ENCODE data around the gene WDR45.
"Not testable (repeated sequence)": the region's sequence is repeated elsewhere in the genome, so short reads cannot be mapped to it uniquely, and the experiment has no call there.

The WDR45 gene

DNA sequence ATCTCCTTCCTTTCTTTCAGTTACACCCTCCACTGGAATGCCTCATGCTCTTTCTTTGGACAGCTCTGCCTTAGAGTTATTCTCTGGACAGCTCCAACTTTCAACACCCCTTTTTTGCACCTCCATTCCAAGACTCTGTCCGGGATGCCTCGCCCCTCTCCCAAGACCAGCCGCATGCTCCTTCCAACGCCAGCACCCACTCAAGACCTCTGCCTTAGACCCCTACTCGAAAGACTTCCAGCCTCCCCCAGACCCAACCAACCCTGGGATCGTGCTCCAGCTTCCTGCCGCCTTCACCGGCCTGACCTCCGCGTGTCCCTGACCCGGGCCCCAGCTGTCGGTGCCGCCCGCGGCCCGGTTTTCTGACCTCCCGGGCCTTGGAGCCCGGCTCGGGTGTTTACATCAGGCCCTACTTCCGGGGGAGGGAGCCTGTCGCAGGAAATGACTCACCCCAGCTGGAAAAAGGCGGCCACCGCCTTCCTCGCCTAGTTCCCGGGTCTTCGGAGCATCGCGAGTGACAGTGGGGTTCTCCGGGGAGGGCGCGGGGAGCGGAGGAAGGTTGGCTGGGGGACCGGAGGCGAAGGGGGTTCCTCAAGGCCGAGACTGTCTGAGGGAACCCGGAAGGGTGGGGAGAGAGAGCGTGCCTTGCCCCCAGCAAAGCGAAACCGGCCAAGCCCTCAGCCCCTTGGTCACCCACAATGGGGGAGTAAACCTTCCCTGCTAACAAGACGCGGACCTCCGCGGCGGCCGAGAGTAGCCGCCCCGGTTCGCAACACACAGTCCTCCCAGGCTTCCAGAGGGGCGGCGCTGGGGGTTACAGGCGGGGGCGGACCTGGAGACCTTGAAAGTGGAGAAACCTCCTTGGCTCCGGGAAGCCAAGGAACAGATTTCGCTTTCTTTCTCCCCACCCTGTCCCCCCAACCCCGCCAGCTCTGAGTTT lies at the start of gene WDR45:
TSS of gene WDR45 (minus strand) at position 399 of the 940 bp plus-strand sequence. CDS start 1,792 bp downstream, outside the sequence.
- DNase-seq: peak; percentile 70

DNA sequence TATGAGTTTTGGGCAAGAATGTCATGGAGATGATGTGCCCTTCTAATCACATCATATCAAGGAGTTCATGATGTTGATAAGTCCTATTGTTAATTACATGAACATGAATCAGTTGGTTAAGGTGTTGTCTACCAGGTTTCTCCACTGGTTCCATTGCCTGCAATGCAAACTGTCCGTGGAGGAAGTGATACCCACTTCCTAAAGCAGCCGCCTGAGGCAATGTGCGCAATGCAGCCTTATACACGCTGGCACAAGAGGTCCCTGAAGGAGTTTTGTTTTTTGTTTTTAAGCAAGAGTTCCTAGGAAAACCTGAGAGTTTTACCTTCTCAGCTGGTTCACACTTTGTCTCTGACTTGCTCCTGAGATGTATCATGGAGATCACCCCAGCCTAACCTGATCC lies 49.7 kb upstream of the WDR45 start:
- DNase-seq: no peak

DNA sequence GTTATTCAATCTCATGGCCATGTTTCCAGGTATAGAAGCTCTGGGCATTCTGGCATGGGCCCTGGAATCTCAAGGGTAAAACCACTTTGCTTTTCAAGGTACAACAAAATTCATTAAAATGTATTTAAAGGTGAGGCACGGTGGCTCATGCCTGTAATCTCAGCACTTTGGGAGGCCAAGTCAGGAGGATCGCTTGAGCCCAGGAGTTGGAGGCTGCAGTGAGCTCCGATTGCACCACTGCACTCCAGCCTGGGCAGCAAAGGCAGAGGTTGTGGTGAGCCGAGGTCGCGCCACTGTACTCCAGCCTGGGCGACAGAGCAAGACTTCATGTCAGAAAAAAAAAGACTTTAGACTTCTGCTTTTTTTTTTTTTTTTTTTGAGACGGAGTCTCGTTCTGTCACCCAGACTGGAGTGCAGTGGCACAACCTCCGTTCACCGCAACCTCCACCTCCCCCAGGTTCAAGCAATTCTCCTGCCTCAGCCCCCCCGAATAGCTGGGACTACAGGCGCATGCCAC lies 48.1 kb upstream of the WDR45 start:
- DNase-seq: not testable (repeated sequence)

DNA sequence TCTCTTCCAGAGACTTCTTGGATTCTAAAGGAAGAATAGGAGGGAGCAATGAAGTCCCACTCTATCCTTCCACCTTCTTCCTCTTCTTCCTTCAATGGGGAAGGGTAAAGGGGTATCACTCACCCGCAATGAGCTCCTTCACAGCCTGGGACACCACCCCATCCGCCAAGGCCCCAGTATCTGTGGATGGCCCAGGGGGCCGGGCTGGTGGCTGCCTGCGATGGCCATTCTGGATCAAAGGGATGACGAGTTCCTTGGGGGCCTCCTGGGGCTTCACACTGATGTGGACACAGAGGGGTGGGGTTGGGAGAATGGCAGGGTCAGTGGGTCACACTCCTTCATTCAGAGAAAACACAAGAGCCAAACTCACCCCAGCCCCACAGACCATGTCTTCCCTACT lies 42.8 kb upstream of the WDR45 start:
- DNase-seq: no peak

DNA sequence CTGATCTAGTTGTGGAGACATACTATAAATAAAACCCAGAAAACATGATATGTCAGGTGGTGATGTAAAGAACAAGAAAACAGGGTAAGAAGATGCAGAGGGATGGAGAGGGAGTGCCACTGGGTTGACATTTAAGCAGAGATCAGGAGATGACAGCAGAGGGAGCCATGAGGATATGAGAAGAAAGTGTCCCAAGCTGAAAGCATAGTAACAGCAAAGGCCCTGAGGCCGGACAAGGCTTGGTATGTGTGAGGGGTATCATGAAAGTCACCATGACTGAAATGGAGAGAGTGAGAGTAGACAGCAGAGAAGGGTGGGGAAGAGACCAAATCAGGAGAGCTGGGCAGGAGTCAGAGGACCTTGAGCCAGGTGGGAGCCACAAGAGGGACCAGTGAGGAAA lies 40.4 kb upstream of the WDR45 start:
- DNase-seq: no peak

DNA sequence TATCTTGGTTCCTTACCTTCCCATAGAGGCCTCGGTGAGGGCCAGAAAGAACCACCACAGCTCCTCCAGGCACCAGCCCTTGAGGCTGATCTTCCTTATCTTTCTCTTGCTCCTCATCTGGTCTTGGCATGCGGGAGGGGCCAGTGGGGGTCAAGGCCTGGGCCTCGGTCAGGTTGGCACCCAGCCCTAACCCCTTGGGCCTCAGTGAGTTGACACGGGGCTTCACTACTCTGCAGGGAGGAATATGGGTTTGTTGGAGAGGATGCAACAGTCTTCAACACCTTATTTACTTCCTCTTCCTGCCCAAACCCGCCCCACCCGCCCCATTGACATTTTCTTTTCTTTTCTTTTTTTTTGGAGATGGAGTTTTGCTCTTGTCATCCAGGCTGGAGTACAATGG lies 37.9 kb upstream of the WDR45 start:
- no peak for DNase-seq

DNA sequence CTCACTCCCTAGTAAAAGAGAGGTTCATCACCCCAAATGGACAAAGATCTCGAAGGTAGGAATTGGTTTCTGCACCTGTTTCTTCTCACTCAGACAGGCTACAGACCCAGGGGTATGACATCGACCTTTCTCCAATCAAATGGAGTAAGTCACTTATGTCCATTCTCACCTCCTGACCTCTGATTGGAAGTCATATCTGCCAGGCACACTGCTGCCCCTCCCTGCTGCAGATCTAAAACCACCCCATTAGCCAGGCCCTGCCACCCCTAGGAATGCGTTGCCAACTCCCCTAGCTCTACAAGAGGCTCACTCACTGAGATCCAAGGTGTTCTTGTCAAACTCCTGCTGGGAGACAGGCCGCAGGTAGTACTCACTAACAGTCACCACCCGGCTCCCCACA lies 37.0 kb upstream of the WDR45 start:
- DNase-seq: no peak

DNA sequence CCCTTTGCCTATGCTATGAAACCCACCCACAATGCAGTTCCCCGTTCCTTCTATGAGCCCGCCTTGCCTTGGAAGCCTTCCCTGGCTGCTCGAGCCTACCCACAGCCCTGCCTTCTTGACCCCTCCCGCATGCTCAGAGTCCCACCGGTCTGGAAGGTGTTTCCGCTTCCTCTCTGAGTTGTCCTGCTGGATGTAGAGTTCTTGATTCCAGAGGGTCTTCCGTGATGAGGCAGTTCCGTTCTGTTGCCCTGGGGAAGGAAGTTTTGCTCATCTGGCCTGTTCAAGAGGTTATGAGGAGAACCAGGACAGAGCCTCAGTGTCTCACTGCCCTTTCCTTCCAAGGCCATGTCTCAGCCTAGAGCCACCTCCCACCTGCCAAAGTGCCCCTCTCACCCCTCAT lies 36.4 kb upstream of the WDR45 start:
- no peak for DNase-seq

DNA sequence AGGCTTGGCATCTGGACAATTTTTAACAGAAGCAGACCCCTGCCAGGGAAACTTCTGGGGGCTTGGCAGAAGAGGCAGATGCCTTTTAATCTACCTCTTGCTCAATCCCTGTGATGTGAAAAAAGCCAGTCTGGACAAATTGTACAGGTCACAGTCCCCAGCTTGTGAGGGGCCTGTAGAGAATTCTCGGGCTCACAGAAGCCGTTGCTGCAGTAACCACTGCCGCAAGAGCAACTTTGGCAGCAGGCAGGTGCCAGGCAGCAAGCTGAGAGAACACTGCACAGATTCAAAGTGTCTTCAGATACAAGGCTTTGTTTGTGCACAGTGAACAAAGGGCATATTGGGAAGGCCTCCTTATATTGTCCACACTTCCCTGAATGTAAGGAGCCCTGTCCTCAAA lies 32.1 kb upstream of the WDR45 start:
- no peak for DNase-seq

DNA sequence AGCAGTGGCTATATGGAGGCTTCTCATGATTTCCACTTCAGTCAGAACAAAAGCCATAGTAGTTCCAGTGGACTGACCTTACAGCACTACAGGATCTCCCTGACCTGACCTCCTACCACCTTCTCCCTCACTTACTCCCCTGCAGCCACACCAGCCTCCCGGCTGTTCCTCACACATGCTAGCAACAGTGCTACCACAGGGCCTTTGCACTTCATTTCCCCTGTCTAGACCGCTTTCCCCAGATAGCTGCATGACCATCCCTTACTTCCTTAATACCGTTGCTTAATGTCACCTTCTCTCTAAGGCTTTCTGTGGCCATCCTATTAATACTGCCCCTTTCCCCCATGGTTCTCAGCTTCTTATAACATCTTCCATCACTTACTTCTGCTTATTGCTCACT lies 30.7 kb upstream of the WDR45 start:
- no peak for DNase-seq

DNA sequence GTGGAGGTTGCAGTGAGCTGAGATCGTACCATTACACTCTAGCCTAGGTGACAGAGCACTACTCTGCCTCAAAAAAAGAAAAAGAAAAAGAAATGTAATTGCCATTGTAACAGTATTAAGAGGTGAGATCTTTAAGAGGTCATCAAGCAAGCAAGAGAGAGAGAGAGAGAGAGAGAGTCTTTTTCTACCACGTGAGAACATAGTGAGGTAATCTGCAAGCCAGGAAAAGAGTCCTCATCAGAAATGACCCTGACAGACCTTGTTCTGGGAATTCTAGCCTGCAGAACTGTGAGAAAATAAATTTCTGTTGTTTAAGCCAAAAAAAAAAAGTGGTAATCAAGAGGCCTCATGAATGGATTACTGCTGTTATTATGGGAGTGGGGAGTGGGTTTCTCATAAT lies 29.0 kb upstream of the WDR45 start:
- DNase-seq: no peak

DNA sequence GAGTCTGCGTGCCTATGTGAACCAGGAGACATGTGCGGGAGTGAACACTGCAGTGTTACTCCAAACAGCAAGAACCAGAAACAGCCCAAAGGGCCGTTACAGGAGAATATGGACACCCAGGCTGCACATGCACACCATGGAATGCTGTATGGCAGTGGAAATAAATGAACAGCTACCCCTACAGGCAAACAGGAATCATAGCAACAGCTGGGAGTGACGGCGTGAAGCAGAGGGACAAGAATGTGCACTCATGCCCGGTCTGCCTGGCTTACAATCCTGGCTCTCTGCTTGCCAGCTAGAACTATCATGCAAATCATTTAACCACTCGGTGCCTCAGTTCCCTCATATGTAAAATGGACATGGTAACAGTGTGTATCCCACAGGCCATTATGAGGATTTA lies 27.2 kb upstream of the WDR45 start:
- DNase-seq: peak; percentile 51

DNA sequence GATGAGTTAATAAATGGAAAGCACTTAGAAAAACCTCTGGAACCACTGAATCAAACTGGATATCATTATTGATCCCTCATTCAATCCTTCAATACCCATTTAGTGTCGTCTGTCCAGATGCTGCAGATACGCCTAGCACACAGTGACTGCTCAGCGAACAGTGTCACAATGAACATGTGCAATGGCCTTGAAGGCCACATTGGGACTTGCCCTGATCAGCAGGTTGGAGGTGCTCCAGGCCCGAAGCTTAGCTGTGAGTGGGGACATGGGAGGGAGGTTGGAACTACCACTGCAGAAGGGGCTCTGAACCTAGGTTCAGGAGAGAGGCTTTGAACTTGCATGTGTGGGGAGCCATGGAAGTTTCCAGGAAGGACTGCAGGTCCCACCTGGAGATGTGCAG lies 26.6 kb upstream of the WDR45 start:
- no peak for DNase-seq

DNA sequence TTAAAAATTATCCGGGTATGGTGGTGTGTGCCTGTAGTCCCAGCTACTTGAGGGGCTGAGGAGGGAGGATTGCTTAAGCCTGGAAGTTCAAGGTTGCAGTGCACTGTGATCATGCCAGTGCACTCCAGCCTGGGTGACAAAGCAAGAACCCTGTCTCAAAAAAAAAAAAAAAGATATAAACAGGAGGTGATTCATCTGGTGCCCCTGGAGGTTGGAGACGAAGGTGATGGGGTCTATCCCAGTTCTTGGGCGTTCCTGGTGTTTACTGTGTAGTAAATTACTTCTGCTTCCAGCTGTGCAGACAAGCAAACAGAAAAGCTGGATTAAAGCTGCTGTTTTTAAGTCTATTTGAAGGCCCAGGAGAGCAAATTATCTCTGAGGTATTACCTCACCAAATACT lies 23.9 kb upstream of the WDR45 start:
- DNase-seq: no peak

DNA sequence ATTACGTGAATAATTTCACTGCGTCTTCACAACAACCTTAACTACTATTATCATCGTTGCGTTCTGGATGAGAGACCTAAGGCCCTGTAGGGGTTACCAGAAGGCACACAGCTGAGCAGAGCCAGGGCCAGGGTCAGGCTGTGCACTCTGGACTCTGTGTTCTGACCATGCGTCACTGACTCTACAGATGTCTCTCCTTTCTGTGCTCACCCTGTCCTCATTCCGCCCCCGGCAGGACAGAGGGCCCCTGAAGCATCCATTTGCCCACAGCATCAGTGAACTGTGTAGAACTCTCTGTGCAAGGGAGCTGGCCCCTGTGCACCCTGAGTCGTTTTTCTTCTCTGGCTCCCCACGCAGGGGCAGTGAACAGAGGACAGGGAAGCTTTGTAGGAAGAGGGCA lies 22.5 kb upstream of the WDR45 start:
- no peak for DNase-seq

DNA sequence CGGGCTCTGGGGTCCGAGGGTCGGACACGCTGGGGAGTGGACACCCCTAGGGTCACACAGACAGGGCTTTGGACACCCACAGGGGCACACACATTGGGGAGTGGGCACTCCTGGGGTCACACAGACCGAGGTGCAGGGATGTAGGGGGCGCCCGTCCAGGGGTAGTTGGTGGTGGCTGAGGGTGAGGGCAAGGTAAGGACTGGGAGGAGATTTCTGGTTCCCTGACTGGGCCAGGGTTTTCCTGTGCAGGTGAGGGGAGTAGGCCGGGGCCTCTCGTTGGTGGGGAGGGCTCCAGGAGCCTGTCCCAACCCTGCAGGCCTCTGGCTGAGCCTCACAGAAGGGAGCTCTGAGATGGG lies 21.9 kb upstream of the WDR45 start:
- no peak for DNase-seq

DNA sequence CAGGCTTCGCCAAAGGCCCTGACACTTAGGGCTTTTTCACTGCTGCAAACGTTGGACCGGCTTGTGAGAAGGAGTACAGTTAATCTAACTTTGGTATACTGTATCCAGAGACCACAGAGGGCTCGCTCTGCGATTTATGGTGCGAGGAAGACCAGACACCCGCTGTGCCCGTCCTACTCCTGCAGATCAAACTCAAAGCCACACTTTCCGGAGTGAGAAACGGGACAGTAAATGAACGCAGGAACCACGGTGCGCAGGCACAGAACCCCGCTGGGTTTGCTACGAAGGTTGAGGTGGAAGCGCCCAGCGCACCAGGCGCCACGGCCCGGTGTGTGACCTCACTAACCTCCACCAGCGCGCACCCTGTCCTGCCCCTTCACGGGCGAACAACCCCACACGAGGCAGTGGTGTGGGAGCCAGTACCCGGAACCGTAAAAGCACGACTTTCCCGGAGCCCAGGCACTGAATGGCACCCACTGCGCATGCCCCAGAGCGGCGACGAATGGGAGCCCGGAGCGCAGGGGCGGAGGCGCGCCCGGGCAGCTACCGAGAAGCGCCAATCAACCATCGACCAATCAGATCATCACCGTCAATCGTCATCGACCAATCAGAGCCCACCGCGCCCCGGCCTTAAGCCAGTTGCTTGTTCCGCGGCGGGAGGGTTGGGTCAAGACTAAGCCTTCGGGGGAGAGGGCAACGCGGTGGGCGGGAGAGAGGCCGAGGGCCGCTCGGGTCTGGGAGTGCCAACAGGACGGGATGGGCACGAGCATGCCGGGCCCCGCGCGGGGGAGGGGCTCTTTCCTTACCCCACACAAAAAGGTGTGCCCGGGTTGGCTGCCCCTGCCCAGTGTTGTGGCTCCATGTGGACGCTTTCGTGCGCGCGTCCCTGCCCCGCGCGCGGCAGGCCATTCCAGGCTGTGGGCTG lies 21.3 kb upstream of the WDR45 start:
- DNase-seq: peak; percentile 85

DNA sequence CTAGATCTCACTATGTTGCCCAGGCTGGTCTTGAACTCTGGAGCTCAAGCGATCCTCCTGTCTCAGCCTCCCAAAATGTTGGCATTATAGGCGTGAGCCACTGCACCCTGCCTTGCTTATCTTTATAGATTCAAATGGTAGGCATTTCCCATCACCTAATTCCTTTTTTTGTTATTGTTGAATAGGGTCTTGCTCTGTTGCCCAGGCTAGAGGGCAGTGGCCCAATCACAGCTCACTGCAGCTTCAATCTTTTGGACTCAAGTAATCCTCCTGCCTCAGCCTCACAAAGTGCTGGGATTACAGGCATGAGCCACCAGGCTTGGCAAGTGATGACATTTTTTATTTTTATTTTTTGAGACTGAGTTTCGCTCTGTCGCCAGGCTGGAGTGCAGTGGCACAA lies 16.7 kb upstream of the WDR45 start:
- DNase-seq: no peak

DNA sequence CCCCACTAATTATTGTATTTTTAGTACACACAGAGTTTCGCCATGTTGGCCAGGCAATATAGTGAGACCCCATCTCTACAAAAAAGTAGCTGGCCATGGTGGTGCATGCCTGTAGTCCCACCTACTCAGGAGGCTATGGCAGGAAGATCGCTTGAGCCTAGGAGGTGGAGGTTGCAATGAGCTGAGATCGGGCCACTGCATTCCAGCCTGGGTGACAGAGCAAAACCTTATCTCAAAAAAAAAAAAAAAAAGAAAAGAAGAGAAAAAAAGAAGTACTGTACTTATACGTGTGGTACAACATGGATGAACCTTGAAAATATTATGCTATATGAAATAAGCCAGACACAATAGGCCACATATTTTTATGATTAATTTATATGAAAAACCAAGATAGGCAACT lies 9.9 kb upstream of the WDR45 start:
- no peak for DNase-seq

DNA sequence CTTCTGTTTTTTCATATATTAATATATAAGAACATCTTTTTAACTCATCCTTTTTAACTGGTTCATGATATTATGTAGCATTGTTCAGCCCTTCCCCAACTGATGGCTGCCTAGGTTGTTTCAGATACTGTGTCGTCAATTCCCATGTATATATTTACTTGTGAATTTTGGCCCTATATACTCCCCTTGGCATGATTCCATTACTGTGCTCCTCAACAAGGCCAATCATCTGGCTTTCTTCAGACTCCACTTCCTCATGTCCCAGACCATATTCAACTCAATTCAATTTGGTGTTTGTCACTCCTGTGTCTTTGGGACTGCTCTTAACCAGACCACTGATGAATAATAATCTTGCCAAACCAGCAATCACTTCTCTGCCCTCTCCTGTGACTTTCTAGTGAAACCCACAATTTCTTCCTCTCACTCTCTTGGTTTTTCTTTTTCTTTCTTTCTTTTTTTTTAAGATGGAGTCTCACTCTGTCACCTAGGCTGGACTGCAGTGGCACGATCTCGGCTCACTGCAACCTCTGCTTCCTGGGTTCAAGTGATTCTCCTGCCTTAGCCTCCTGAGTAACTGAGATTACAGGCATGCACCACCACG lies 2.7 kb upstream of the WDR45 start:
- no peak for DNase-seq

DNA sequence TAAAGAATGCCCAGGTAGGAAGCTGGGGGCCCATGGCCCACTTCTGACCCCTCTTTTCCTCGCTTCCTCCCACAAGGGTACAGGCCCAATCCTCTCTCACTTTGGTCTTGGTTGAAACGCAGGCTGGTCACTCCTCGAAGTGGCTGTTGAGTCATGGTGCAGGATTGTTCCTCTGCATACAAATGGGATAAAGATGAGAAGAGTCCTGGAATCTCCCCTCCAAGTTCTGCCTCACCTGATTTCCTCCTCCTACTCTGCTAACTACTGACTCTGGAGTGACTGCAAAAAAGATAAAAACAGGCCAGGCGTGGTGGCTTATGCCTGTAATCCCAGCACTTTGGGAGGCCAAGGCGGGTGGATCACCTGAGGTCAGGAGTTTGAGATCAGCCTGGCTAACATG lies 1.7 kb downstream of the WDR45 start:
- no peak for DNase-seq

DNA sequence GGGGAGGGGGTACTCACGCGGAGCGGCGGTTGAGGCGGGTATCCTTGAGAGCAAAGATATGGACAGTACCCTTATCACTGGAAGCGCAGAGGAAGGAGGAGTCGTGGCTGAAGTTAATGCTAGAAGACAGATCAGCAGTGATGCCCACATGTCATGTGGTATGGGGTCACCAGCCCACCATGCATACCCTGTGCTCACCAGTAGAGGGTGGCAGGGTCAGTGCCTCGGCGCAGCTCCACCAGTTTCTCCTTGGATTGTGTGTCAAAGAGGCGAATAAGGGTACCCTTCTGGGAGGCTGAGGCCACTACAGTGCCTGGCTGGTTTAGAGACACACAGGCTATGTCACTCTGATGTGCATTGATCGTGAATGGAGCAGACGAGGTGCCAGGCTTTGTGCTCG lies 4.3 kb downstream of the WDR45 start:
- no peak for DNase-seq
